Cardiac muscle cell (in vitro differentiated cells and primary cell): ENCODE results near the gene ZNF239. TPM values are rescaled to one million over a fixed set of nuclear protein-coding genes. Genes with fewer than 3 reads are reported as not detected.
"Not testable (repeated sequence)": the region's sequence is repeated elsewhere in the genome, so short reads cannot be mapped to it uniquely, and the experiment has no call there.

ENCODE experiments used
- DNase-seq, 2 donors: peaks; one replicate each; pipeline versions ENCODE4 v3.0.0 to v3.0.0-alpha.2; 2010 to 2017; ENCODE audit warnings: low read depth in 1 of 2, low spot score in 1 of 2
- H3K27ac ChIP-seq: fragments of 200-600 bp; sonication (generic); 2 replicates; pipeline ENCODE4 v1.5.1; 2016
- H3K27me3 ChIP-seq: fragments of 200-600 bp; sonication (generic); 2 replicates; pipeline ENCODE4 v1.6.0; 2016; ENCODE audit warnings: control low read depth
- H3K36me3 ChIP-seq: fragments of 200-600 bp; sonication (generic); 2 replicates; pipeline ENCODE4 v1.5.1; 2016; ENCODE audit warnings: control low read depth
- H3K4me1 ChIP-seq: fragments of 200-600 bp; sonication (generic); 2 replicates; pipeline ENCODE4 v1.8.1; 2017; ENCODE audit warnings: low read depth, mild to moderate bottlenecking, mixed run types
- H3K4me3 ChIP-seq: fragments of 200-600 bp; sonication (generic); 2 replicates; pipeline ENCODE4 v1.5.1; 2016; ENCODE audit warnings: mild to moderate bottlenecking
- H3K9me3 ChIP-seq: fragments of 200-600 bp; sonication (generic); 2 replicates; pipeline ENCODE4 v1.5.1; 2017; ENCODE audit warnings: low read depth, mild to moderate bottlenecking, control low read depth
- polyA plus RNA-seq: library from polyadenylated mRNA; unstranded; fragments of >200 nt; fragmentation: Nextera tagmentation; extraction: Ambion mirVana; gene quantifications from 2 replicates; pipeline ENCODE4 v1.2.1, GENCODE V29; 2016
- total RNA-seq: library from RNA; depleted of rRNA; stranded (reverse); fragments of >200 nt; gene quantifications from 2 replicates; pipeline ENCODE4 v1.2.3, GENCODE V29; 2016
- TF ChIP-seq, protein P1 (sequence below): IDR thresholded peaks from 2 replicates; pipeline ENCODE4 v1.5.1; 2012; ENCODE audit warnings: low read depth, mild to moderate bottlenecking, low read length

ZNF239 gene
- total and polyA plus RNA-seq, 2 experiments from 2014 or later = 2.8 to 6.1 TPM

GRCh38 chr10:43598446-43598845 lies 24.0 kb upstream of the ZNF239 start:
- Histone ChIP-seq H3K4me3 (no peak overlapping the region), H3K9me3 (no peaks in the 10 kb centered on the region), H3K27ac (no peak overlapping the region), H3K27me3 (no peaks in the 10 kb centered on the region), H3K4me1 (no peaks in the 10 kb centered on the region), H3K36me3 (no peaks in the 10 kb centered on the region)
- TF ChIP-seq, protein P1, sequence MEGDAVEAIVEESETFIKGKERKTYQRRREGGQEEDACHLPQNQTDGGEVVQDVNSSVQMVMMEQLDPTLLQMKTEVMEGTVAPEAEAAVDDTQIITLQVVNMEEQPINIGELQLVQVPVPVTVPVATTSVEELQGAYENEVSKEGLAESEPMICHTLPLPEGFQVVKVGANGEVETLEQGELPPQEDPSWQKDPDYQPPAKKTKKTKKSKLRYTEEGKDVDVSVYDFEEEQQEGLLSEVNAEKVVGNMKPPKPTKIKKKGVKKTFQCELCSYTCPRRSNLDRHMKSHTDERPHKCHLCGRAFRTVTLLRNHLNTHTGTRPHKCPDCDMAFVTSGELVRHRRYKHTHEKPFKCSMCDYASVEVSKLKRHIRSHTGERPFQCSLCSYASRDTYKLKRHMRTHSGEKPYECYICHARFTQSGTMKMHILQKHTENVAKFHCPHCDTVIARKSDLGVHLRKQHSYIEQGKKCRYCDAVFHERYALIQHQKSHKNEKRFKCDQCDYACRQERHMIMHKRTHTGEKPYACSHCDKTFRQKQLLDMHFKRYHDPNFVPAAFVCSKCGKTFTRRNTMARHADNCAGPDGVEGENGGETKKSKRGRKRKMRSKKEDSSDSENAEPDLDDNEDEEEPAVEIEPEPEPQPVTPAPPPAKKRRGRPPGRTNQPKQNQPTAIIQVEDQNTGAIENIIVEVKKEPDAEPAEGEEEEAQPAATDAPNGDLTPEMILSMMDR = no peak
- DNase-seq = peak in 1 of 2 donors; percentile 79

- no peaks in the 10 kb centered on the region for H3K36me3 ChIP-seq
- H3K9me3 ChIP-seq = no peaks in the 10 kb centered on the region
- no peaks in the 10 kb centered on the region for H3K27me3 ChIP-seq
- H3K4me3 ChIP-seq = no peak overlapping the region
- H3K27ac ChIP-seq = no peak overlapping the region
- no peak for DNase-seq
- H3K4me1 ChIP-seq = no peaks in the 10 kb centered on the region
- TF ChIP-seq, protein P1 = no peak
Measured at GRCh38 chr10:43596546-43596945, 22.1 kb upstream of the ZNF239 start.

GRCh38 chr10:43595739-43596298 lies 21.4 kb upstream of the ZNF239 start:
- H3K4me1 ChIP-seq = no peaks in the 10 kb centered on the region
- DNase-seq = no peak
- no peak overlapping the region for H3K4me3 ChIP-seq
- no peaks in the 10 kb centered on the region for H3K9me3 ChIP-seq
- H3K27ac ChIP-seq = no peak overlapping the region
- no peaks in the 10 kb centered on the region for H3K27me3 ChIP-seq
- TF ChIP-seq, protein P1 = no peak
- no peaks in the 10 kb centered on the region for H3K36me3 ChIP-seq

- Histone ChIP-seq H3K27me3 (no peaks in the 10 kb centered on the region), H3K4me1 (no peaks in the 10 kb centered on the region), H3K27ac (no peak overlapping the region), H3K9me3 (no peaks in the 10 kb centered on the region), H3K4me3 (no peak overlapping the region), H3K36me3 (no peaks in the 10 kb centered on the region)
- TF ChIP-seq, protein P1 = no peak
- peak in 1 of 2 donors; percentile 64 for DNase-seq
Measured at GRCh38 chr10:43594944-43595589, 20.7 kb upstream of the ZNF239 start.

DNA sequence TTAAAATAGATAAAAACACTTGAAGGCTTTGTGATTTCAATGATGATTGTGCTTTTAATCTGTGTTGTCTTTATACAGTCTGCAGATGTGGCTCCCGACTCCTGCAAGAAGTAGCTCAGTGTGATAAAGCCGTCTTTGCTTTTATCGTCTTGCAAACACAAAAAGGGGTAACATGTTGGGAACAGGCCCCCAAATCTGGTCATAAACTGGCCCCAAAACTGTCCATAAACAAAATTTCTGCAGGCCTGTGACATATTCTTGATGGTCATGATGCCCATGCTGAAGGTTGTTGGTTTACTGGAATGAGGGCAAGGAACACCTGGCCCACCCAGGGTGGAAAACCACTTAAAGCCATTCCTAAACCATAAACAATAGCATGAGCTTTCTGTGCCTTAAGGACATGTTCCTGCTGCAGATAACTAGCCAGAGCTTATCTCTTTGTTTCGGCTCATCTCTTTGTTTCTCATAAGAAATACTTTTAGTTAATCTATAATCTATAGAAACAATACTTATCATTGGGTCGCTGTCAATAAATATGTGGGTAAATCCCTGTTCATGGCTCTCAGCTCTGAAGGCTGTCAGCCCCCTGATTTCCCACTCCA lies 17.0 kb upstream of the ZNF239 start:
- H3K27me3 ChIP-seq = no peaks in the 10 kb centered on the region

GRCh38 chr10:43586730-43587115 lies 12.3 kb upstream of the ZNF239 start:
- H3K27ac ChIP-seq, H3K9me3 ChIP-seq, DNase-seq, H3K27me3 ChIP-seq, H3K4me1 ChIP-seq, H3K36me3 ChIP-seq, H3K4me3 ChIP-seq: not testable (repeated sequence)

More for the DNA sequence above, 17.0 kb upstream of the ZNF239 start:
- no peaks in the 10 kb centered on the region for H3K4me1 ChIP-seq
- H3K4me3 ChIP-seq = no peak overlapping the region
- H3K27ac ChIP-seq = no peak overlapping the region
- no peaks in the 10 kb centered on the region for H3K36me3 ChIP-seq
- no peaks in the 10 kb centered on the region for H3K9me3 ChIP-seq
- TF ChIP-seq, protein P1 = no peak
- no peak for DNase-seq
